Fibroblast of pulmonary artery (primary cell): Measurements from ENCODE around the gene SCAF11.

Source experiments
- DNase-seq: peaks from one replicate; pipeline ENCODE4 v3.0.0-alpha.2; 2010; ENCODE audit warnings: low read depth
- H3K4me3 ChIP-seq: replicated peaks from 2 replicates; pipeline ENCODE4 v1.5.1; 2011; ENCODE audit warnings: low read depth, mild to moderate bottlenecking, control low read depth, low read length, moderate library complexity
- CTCF ChIP-seq: IDR thresholded peaks from 2 replicates; pipeline ENCODE4 v1.5.1; 2011; ENCODE audit warnings: mild to moderate bottlenecking, control low read depth, low read length, inconsistent platforms; ENCODE audit errors: missing control alignments

SCAF11 gene

GRCh38 chr12:45944771-45945170 is 45.6 kb downstream of the SCAF11 start:
- no peak overlapping the region for H3K4me3 ChIP-seq
- TF ChIP-seq CTCF: no peak
- peak; percentile 40 for DNase-seq

- no peak overlapping the region for H3K4me3 ChIP-seq
- TF ChIP-seq CTCF: no peak
- DNase-seq: no peak
Observed at GRCh38 chr12:45939759-45940158, 50.6 kb downstream of the SCAF11 start.

GRCh38 chr12:45938566-45938965 is 51.8 kb downstream of the SCAF11 start:
- no peak for DNase-seq
- no peak for TF ChIP-seq CTCF
- no peak overlapping the region for H3K4me3 ChIP-seq

GRCh38 chr12:45934956-45935355 is 55.4 kb downstream of the SCAF11 start:
- no peak for TF ChIP-seq CTCF
- no peak overlapping the region for H3K4me3 ChIP-seq
- no peak for DNase-seq

- no peak for DNase-seq
- no peak overlapping the region for H3K4me3 ChIP-seq
- TF ChIP-seq CTCF: no peak
Observed at GRCh38 chr12:45933504-45933903, 56.9 kb downstream of the SCAF11 start.

GRCh38 chr12:45930369-45930768 is 60.0 kb downstream of the SCAF11 start:
- H3K4me3 ChIP-seq: no peak overlapping the region
- DNase-seq: no peak
- TF ChIP-seq CTCF: no peak

- no peak for TF ChIP-seq CTCF
- no peak for DNase-seq
- no peak overlapping the region for H3K4me3 ChIP-seq
Observed at GRCh38 chr12:45928309-45928708, 62.1 kb downstream of the SCAF11 start.
